HFFc6 (cell line): ENCODE data around the gene RGR. TPM values are rescaled to one million over a fixed set of nuclear protein-coding genes. Genes with fewer than 3 reads are reported as not detected.

ENCODE experiments used
- DNase-seq: peaks from one replicate; pipeline ENCODE4 v3.0.0-alpha.2; 2018
- H3K27ac Mint-ChIP-seq: 2 replicates; pipeline ENCODE4 v1.8.0; 2020; ENCODE audit warnings: mild to moderate bottlenecking, mixed read lengths
- H3K27me3 Mint-ChIP-seq: 2 replicates; pipeline ENCODE4 v1.8.0; 2021; ENCODE audit warnings: mild to moderate bottlenecking, moderate library complexity, mixed read lengths; ENCODE audit not compliant: insufficient read depth
- H3K36me3 Mint-ChIP-seq: 2 replicates; pipeline ENCODE4 v1.8.0; 2021; ENCODE audit warnings: low read depth, mixed read lengths
- H3K4me1 Mint-ChIP-seq: 2 replicates; pipeline ENCODE4 v1.8.0; 2020; ENCODE audit warnings: low read depth, mixed read lengths
- H3K4me3 Mint-ChIP-seq: 2 replicates; pipeline ENCODE4 v1.8.0; 2020; ENCODE audit warnings: mild to moderate bottlenecking, moderate library complexity, mixed read lengths
- H3K9me3 Mint-ChIP-seq: 2 replicates; pipeline ENCODE4 v1.8.0; 2020; ENCODE audit warnings: mild to moderate bottlenecking, mixed read lengths
- total RNA-seq, 6 experiments: library from RNA; stranded (reverse); fragmentation: NEBNext Ultra II Directional; extraction: Animal tissue kit (Norgen Biotek cat#: 25700); gene quantifications; 2 replicates in 1 of 6; 3 replicates in 5 of 6; pipeline ENCODE4 v1.2.3, GENCODE V29; 2021
- TF ChIP-seq, protein P1 (sequence below): fragments of 200-600 bp; sonication (generic); IDR thresholded peaks from 2 replicates; pipeline ENCODE4 v1.5.0; 2021; ENCODE audit warnings: antibody characterized with exemption, mild to moderate bottlenecking

Gene RGR
- total RNA-seq, 6 experiments from 2014 or later: not detected

DNA sequence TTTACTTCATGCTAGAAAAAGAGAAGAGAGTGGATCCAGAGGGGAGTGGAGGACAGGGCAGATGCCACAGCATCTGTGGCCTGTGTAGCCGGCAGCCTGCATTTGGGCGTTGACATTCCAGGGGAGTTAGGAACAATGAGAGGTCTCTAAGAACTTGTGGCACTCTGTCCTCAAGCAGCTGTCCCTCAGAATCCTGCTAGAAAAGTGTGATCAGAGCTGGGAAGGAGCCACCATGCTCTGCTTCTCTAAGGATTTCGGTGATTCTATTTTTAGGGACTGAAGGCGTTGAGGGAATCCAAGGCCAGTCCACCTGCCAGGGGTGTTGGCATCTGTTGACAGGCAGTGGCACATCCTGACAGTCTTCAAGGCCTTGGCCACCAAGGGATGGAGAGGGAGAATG lies 27.1 kb upstream of the RGR start:
- H3K27me3 Mint-ChIP-seq: peaks cover 7% of the 10 kb centered on the region
- no peaks in the 10 kb centered on the region for H3K36me3 Mint-ChIP-seq
- no peak for DNase-seq
- H3K9me3 Mint-ChIP-seq: no peaks in the 10 kb centered on the region
- H3K4me3 Mint-ChIP-seq: no peak overlapping the region
- H3K27ac Mint-ChIP-seq: no peak overlapping the region
- no peaks in the 10 kb centered on the region for H3K4me1 Mint-ChIP-seq
- TF ChIP-seq, protein P1, sequence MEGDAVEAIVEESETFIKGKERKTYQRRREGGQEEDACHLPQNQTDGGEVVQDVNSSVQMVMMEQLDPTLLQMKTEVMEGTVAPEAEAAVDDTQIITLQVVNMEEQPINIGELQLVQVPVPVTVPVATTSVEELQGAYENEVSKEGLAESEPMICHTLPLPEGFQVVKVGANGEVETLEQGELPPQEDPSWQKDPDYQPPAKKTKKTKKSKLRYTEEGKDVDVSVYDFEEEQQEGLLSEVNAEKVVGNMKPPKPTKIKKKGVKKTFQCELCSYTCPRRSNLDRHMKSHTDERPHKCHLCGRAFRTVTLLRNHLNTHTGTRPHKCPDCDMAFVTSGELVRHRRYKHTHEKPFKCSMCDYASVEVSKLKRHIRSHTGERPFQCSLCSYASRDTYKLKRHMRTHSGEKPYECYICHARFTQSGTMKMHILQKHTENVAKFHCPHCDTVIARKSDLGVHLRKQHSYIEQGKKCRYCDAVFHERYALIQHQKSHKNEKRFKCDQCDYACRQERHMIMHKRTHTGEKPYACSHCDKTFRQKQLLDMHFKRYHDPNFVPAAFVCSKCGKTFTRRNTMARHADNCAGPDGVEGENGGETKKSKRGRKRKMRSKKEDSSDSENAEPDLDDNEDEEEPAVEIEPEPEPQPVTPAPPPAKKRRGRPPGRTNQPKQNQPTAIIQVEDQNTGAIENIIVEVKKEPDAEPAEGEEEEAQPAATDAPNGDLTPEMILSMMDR: no peak

DNA sequence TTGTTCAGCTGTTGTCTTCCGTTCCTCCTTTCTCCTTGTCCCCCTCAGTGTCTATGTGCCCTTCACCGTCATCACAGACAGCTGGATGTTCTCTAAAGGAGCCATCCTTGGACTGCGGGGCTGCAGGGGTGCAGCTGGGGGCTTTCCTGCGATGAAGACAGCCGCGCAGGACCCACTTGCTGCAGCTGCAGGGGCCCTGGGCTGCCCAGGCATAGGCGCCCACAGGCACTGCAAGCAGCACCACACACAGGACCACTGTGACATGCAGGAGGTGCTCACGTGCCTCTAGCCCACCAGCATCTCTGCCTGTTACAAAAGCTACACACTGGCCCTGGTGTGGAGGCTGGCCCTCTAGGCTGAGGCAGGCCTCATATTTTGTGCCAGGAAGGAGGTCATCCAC lies 22.9 kb upstream of the RGR start:
- Mint-ChIP-seq H3K27ac (no peak overlapping the region), H3K4me1 (no peaks in the 10 kb centered on the region), H3K27me3 (peaks cover 5% of the 10 kb centered on the region), H3K36me3 (no peaks in the 10 kb centered on the region), H3K4me3 (no peak overlapping the region), H3K9me3 (no peaks in the 10 kb centered on the region)
- TF ChIP-seq, protein P1: no peak
- DNase-seq: no peak

DNA sequence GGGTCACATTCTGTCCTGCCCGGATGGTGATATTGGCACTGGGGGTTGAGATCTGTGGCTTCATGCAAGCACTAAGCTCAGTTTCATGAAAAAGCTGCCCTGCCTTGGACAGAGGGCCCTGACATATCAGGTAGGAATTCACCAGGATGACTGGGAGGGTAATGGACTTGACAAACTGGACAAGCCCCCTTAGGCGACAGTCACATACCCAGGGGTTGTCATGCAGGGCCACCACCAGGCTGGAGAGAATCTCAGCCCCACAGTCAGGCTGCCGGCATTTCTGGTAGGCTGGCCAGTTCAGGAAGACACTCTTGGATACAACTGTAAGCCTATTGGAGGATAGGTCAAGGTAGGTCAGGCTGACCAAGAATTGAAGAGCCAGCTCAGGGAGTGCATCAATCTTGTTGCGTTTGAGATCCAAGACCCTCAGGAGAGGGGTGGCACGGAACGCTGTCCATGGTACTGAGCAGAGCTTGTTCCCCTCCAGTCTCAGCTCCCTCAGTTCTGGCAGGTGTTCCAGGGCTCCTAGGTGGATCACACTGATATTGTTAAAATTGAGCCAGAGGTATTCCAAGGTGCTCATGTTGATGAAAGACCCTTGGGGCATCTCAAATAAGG lies 20.3 kb upstream of the RGR start:
- Mint-ChIP-seq H3K27me3 (peaks cover 3% of the 10 kb centered on the region), H3K9me3 (no peaks in the 10 kb centered on the region), H3K27ac (no peak overlapping the region), H3K4me3 (no peak overlapping the region), H3K4me1 (no peaks in the 10 kb centered on the region), H3K36me3 (no peaks in the 10 kb centered on the region)
- TF ChIP-seq, protein P1: no peak
- no peak for DNase-seq

DNA sequence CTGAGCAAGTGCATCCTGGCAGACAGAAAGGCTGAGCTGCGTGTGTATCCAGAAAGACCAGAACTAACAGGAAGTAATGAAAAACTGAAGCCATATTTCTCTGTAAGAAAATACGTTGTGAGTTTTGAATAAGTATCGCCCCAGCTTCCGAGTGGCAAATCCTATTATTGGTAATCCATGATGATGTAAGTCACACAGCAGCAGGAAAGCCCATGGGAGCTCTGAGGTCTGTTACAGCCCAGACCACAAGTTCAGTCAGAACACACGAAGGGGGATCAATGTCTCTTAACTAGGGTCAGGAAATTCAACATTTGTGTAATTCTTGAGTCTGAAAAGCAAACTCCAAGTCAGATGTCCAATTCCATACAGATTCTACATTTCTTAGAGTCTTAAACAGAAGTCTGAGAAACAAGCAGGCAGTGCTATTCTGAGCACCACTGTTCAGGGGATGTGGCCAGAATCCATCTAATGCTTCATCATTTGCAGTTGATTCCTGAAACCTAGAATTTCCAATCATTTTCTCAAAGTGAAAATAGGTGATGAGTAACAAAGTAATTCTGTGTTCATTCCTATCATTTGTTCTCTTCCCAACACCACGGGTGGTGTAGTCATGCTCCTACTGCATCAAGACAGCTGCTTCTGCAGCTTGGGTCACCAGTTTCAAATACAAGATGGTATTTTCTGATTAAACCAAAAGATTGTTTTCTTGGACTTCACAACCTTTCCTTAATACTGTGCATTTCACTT lies 19.3 kb upstream of the RGR start, which contains the start of gene LRIT2:
Gene LRIT2, minus strand, starts transcription at position 118 of the 747 bp plus-strand sequence. Its CDS starts 24 bp downstream, at position 94.
- Mint-ChIP-seq H3K4me1 (no peaks in the 10 kb centered on the region), H3K9me3 (no peaks in the 10 kb centered on the region), H3K27ac (no peak within 1 kb of the TSS)

DNA sequence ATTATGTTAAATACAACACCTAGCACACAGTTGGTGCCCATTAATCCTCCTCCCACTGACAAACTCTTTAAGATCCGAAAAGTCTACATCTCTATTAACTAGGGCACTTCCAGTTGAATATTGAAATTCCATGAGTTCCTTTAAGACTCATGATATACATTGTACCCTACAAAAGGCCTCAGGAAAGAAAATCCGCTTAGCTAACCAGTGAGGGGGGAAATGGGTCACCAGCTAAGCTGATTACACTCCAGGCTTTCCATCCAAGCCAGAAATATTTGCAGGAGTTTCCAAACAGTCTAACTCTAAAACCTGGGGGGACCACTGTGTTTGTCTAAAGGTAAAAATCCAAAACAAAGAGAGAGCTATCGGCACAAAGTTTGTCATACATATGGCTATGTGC lies 18.2 kb upstream of the RGR start:
- Mint-ChIP-seq H3K27me3 (peaks cover 3% of the 10 kb centered on the region), H3K4me1 (no peaks in the 10 kb centered on the region), H3K4me3 (no peak overlapping the region), H3K9me3 (no peaks in the 10 kb centered on the region), H3K27ac (no peak overlapping the region), H3K36me3 (no peaks in the 10 kb centered on the region)
- TF ChIP-seq, protein P1: no peak
- no peak for DNase-seq

More for the DNA sequence above, 19.3 kb upstream of the RGR start, which contains the start of gene LRIT2:
- DNase-seq: no peak
- peaks cover 3% of the 10 kb centered on the region for H3K27me3 Mint-ChIP-seq
- no peaks in the 10 kb centered on the region for H3K36me3 Mint-ChIP-seq
- no peak within 1 kb of the TSS for H3K4me3 Mint-ChIP-seq
- TF ChIP-seq, protein P1: no peak
